Measurements from ENCODE around the gene TROAP.

Gene TROAP

GRCh38 chr12:49346659-49347310, 23.7 kb downstream of the TROAP start, which contains the start of gene DNAJC22:
DNAJC22 (plus strand) TSS chr12:49346888; CDS start chr12:49348873, 1,985 bp downstream.
- ChIA-PET POLR2A (interaction anchor here (0.7 to 2.9 kb wide), 16 partner anchors 10 to 481 kb away, joined by 3 to 24 read pairs (median 4); partner anchors contain the start of genes C1QL4, SPATS2, TMBIM6 and TROAP), CTCF (interaction anchor here (0.6 to 6.0 kb wide), 31 partner anchors 10 to 1541 kb away, joined by 3 to 96 read pairs (median 5); partner anchors contain the start of genes C1QL4, PRPH, SPATS2 and TROAP)
- Histone ChIP-seq H3K36me3 (ENCODE audit: control insufficient read depth in 2 of 2, insufficient read depth in 1 of 2, low read length in 2 of 2) (peaks cover 0 to 10% of the 10 kb centered on the region in 2 experiments; a peak in 1 of 3 replicates), H3K27ac (ENCODE audit: extremely low read depth, low read depth, low read length) (peak within 1 kb of the TSS; percentile 80; the same call in 1 of the 2 replicates), H3K4me3 (ENCODE audit: low read depth, low read length) (peak within 1 kb of the TSS; percentile 32), H3K4me1 (ENCODE audit: control insufficient read depth, insufficient read depth, low read length) (peaks cover 21% of the 10 kb centered on the region), H3K9me3 (ENCODE audit: control insufficient read depth, insufficient read depth, low read depth, low read length) (no peaks in the 10 kb centered on the region)
- TF ChIP-seq ZNF670 (tag by site-specific recombination; IDR thresholded peaks at IDR 0.05; ENCODE audit: low read depth) (no peak), ZBTB21 (tag by site-specific recombination; IDR thresholded peaks at IDR 0.05) (no peak), PATZ1 (tag by site-specific recombination; IDR thresholded peaks at IDR 0.05) (peak; percentile 38), OSR2 (tag by site-specific recombination; IDR thresholded peaks at IDR 0.05) (peak; percentile 56; the same call in 1 of the 2 replicates), ZNF121 (tag by site-specific recombination; IDR thresholded peaks at IDR 0.05) (peak; percentile 96), ZNF366 (tag by site-specific recombination; conservative IDR thresholded peaks at IDR 0.05) (no peak), ZBTB8A (tag by site-specific recombination; IDR thresholded peaks at IDR 0.05) (peak; percentile 88), PRDM1 (tag by site-specific recombination; IDR thresholded peaks at IDR 0.05) (no peak), ZBTB26 (tag by site-specific recombination; optimal IDR thresholded peaks at IDR 0.05) (peak; percentile 61), ZNF600 (tag by site-specific recombination; IDR thresholded peaks at IDR 0.05) (peak; percentile 82; the same call in 1 of the 2 replicates), SP3 (tag by site-specific recombination; IDR thresholded peaks at IDR 0.05) (peak; percentile 21), SP2 (tag by site-specific recombination; IDR thresholded peaks at IDR 0.05) (peak; percentile 67), KLF10 (tag by site-specific recombination; IDR thresholded peaks at IDR 0.05) (0 out of 2 replicates have a peak, but pooled peaks have one; percentile 9), ZNF544 (tag by site-specific recombination; IDR thresholded peaks at IDR 0.05) (no peak), PRDM2 (tag by site-specific recombination; IDR thresholded peaks at IDR 0.05; ENCODE audit: borderline replicate concordance) (no peak), ZNF23 (tag by site-specific recombination; IDR thresholded peaks at IDR 0.05; ENCODE audit: borderline replicate concordance) (no peak), ZNF658 (tag by site-specific recombination; IDR thresholded peaks at IDR 0.05) (no peak), ZNF843 (tag by site-specific recombination; IDR thresholded peaks at IDR 0.05) (peak; percentile 51; the same call in 1 of the 2 replicates), ZBTB17 (tag by site-specific recombination; IDR thresholded peaks at IDR 0.05) (0 out of 2 replicates have a peak, but pooled peaks have one; percentile 8), ZBTB20 (tag by site-specific recombination; IDR thresholded peaks at IDR 0.05) (peak; percentile 95), ZNF239 (tag by site-specific recombination; IDR thresholded peaks at IDR 0.05) (no peak), ZIC2 (tag by site-specific recombination; IDR thresholded peaks at IDR 0.05) (peak; percentile 34; the same call in 1 of the 2 replicates), ZNF138 (tag by site-specific recombination; IDR thresholded peaks at IDR 0.05; ENCODE audit: borderline replicate concordance) (no peak), ZBTB6 (tag by site-specific recombination; IDR thresholded peaks at IDR 0.05) (0 out of 2 replicates have a peak, but pooled peaks have one; percentile 4), IKZF3 (tag by site-specific recombination; IDR thresholded peaks at IDR 0.05) (peak; percentile 62; the same call in 1 of the 2 replicates), ZNF335 (tag by site-specific recombination; conservative IDR thresholded peaks at IDR 0.05) (peak; percentile 84), TRIM28 (IDR thresholded peaks at IDR 0.05; ENCODE audit: borderline replicate concordance, low read length) (0 out of 2 replicates have a peak, but pooled peaks have one; percentile 9), ZNF324 (tag by site-specific recombination; IDR thresholded peaks at IDR 0.05) (0 out of 2 replicates have a peak, but pooled peaks have one; percentile 10)

Data from HEK293 (cell line).